8988T (cell line): ENCODE measurements around the gene LRG1.

Experiments used
- DNase-seq: peaks from one replicate; pipeline ENCODE4 v3.0.0; 2011

The LRG1 gene

DNA sequence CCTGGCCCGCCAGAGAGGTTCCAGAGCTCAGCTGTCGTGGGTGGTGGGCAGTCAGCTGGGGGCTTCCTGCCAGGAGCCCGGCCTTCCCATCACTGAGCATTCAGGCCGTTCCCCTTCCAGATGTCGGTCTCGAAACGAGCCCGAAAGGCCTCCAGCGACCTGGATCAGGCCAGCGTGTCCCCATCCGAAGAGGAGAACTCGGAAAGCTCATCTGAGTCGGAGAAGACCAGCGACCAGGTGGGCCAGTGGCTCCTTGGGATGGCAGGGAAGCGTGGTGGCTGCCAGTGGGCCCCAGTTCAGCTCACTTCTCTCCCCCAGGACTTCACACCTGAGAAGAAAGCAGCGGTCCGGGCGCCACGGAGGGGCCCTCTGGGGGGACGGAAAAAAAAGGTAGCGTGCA, 48.4 kb downstream of the LRG1 start:
- DNase-seq, result no peak

DNA sequence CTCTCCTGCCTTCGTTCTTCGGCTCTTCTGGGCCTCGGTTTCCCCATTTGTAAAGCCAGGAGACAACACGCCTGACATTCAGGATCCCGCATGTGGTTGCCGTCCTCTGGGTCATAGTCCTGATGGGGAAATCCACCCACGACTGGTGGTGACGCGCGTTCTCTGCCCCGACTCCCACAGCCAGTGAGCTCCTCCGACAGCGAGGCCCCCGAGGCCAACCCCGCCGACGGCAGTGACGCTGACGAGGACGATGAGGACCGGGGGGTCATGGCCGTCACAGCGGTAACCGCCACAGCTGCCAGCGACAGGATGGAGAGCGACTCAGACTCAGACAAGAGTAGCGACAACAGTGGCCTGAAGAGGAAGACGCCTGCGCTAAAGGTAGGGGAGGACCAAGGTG, 51.3 kb downstream of the LRG1 start:
- DNase-seq, result no peak

DNA sequence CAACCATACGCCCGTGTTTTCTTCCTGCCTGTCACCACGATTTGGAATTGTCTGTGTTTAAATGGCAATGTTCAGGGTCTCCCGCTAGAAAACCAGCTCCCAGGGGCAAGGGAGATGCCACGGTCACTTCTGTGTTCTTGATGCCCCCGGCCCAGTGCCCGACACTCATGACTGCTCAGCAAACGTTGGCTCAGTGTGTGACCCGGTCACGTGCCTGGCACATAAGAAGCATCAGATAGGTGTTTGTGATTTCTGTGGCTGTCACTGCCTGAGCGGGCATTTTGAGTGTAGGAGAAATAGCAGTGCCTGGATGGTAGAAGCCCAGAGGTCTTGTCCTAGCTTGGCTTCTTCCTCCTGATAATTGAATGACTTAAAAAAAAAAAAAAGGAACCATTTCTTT, 52.3 kb downstream of the LRG1 start:
- DNase-seq, result no peak
